HG02759 (cell line): ENCODE results near the gene FA2H.
"Not testable (repeated sequence)": the region's sequence is repeated elsewhere in the genome, so short reads cannot be mapped to it uniquely, and the experiment has no call there.

ENCODE experiments used
- ATAC-seq: cut with Tn5 transposase; IDR thresholded peaks from one replicate; pipeline ENCODE4 v1.9.1; 2021; ENCODE audit warnings: mild to moderate bottlenecking, moderate library complexity; ENCODE audit not compliant: unreplicated experiment

FA2H gene

GRCh38 chr16:74726716-74727115 is 47.9 kb downstream of the FA2H start:
- no peak for ATAC-seq

- ATAC-seq: no peak
These were observed 48.8 kb downstream of the FA2H start for GRCh38 chr16:74725651-74726455.

GRCh38 chr16:74724820-74725549 is 49.6 kb downstream of the FA2H start:
- no peak for ATAC-seq

GRCh38 chr16:74723256-74723655 is 51.4 kb downstream of the FA2H start:
- ATAC-seq: no peak

GRCh38 chr16:74722156-74722555 is 52.5 kb downstream of the FA2H start:
- not testable (repeated sequence) for ATAC-seq

- ATAC-seq: no peak
These were observed 52.9 kb downstream of the FA2H start for GRCh38 chr16:74721716-74722115.

- ATAC-seq: no peak
These were observed 54.0 kb downstream of the FA2H start for GRCh38 chr16:74720579-74720978.

- ATAC-seq: no peak
These were observed 55.6 kb downstream of the FA2H start for GRCh38 chr16:74718741-74719610.

- no peak for ATAC-seq
These were observed 56.5 kb downstream of the FA2H start for GRCh38 chr16:74718140-74718539.

- ATAC-seq: no peak
These were observed 57.3 kb downstream of the FA2H start for GRCh38 chr16:74717367-74717766.

- ATAC-seq: no peak
These were observed 58.3 kb downstream of the FA2H start for GRCh38 chr16:74716355-74716754.

- no peak for ATAC-seq
These were observed 60.7 kb downstream of the FA2H start for GRCh38 chr16:74713876-74714275.

- no peak for ATAC-seq
These were observed 61.3 kb downstream of the FA2H start for GRCh38 chr16:74713325-74713724.

- no peak for ATAC-seq
These were observed 62.7 kb downstream of the FA2H start for GRCh38 chr16:74711938-74712337.

- no peak for ATAC-seq
These were observed 64.2 kb downstream of the FA2H start for GRCh38 chr16:74710401-74710800.

GRCh38 chr16:74709441-74709877 is 65.2 kb downstream of the FA2H start:
- ATAC-seq: peak; percentile 90

GRCh38 chr16:74700438-74701225 is 74.0 kb downstream of the FA2H start, which contains the start of gene MLKL:
TSS of gene MLKL (minus strand) at chr16:74700862. CDS start at chr16:74695757, 5,105 bp downstream.
- ATAC-seq: peak; percentile 40

GRCh38 chr16:74700116-74700437 is 74.5 kb downstream of the FA2H start:
- peak; percentile 22 for ATAC-seq

GRCh38 chr16:74699666-74700065 is 75.0 kb downstream of the FA2H start:
- no peak for ATAC-seq

- ATAC-seq: no peak
These were observed 76.4 kb downstream of the FA2H start for GRCh38 chr16:74698222-74698621.
